GOT3 (cell line): ENCODE results near the gene ABCC3.
"Not testable (repeated sequence)": the region's sequence is repeated elsewhere in the genome, so short reads cannot be mapped to it uniquely, and the experiment has no call there.

ENCODE experiments used
- DNase-seq: peaks from one replicate; lab custom pipeline; 2025; ENCODE audit warnings: mixed read lengths; lab: John Stamatoyannopoulos, UW

Gene ABCC3

DNA sequence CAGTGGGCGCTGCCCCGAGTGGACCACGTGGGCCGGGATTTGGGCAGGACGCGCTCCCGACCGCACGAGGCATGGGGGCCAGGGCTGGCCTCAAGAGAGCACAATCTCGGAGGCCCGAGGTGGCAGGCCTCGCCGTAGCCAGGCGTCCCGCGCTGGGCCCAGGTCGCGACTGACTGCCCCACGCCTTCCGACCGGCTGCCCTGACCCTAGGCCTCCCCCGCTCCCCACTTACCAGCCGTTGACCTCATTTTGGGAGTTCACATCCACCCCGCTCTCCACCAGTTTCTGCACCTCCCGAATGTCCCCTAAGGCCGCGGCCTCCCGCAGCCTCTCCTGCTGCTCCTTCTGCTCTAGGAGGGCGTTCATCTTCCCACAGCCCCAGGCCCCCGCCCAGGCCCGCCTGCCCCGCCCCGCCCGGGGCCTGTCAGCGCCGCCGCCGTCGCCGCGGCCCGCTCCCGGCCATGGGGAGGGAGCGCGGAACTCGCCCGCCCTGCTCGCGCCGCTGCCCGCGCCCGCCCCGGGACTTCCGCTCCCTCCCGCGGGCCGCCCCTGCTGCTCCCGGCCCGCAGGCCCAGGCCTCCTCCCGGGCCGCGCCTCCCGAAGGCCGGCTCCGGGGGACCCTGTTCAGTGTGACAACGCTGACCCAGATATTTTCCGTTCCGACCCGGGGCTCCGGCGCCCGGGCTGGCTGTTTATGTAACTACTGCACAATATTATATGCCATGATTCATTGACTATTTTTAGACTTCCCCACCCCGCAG is 72.8 kb downstream of the ABCC3 start, which contains the start of gene ANKRD40:
Gene ANKRD40 (minus strand): TSS at position 626 of the 761 bp plus-strand sequence. CDS start 260 bp downstream, at position 366.
- peak; percentile 69 for DNase-seq

DNA sequence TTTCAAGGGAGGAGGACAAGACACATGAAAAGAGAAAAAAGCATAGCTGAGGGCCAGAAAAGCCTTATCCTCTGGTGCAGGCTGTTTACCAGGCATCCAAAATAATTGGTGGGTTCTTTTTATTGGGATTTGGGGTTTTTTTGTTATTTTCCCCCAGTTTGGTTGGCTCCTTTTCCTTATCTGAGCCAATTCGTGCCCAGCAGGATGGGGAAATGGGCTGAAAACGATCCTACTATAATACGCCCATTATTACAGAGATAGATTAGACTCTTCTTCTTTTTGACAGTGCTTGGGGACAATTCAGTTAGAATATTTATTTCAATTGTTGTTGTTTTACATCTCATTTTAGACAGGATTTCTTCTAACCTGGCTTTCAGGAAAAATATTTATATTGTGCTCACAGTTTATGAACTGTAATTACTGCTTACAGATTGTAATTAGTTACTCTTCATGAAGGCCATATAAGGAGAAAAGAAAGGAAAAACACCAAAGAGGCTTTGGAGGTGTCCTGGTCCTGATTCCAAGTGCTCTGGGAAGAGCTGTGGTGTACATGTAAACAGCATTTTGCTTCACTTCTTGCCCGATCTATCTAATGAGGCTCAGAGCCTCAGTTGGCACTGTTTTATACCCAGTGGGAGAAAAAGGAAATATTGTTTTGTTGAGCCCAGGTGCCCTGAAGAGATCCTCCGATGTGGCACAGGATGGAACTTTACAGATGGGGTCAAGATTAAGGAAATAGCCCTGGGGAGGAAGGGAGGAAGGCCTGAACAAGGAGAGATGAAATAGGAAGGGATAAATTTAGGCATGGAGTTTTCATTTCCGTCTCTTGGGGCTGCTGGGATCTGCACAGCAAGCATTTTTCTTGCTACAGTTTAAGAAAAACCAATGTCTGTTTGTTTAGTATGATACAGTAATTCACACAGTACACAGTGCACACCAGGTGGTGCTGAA is 73.6 kb downstream of the ABCC3 start:
- DNase-seq: no peak

GRCh38 chr17:50709053-50709452 is 74.4 kb downstream of the ABCC3 start:
- DNase-seq: not testable (repeated sequence)

DNA sequence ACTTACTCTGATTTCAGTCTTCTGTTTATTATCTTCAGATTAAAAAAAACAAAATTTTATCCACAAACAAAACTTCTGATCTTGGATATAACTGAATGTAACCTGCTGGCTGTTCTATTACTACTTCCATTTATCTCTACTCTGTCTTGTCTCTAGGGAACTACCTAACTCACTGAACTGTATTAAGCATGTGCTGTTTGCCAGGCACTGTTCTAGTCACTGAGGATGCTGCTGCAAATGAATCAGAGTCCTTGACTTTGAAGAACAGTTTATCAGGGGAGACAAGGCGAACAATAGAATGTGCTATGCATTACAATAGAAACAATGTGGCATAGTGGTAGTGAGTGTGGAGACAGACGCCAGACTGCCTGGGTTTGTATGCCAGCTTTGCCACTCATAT is 75.3 kb downstream of the ABCC3 start:
- DNase-seq: no peak

- DNase-seq: no peak
Measured at GRCh38 chr17:50710650-50711049, 76.0 kb downstream of the ABCC3 start.

DNA sequence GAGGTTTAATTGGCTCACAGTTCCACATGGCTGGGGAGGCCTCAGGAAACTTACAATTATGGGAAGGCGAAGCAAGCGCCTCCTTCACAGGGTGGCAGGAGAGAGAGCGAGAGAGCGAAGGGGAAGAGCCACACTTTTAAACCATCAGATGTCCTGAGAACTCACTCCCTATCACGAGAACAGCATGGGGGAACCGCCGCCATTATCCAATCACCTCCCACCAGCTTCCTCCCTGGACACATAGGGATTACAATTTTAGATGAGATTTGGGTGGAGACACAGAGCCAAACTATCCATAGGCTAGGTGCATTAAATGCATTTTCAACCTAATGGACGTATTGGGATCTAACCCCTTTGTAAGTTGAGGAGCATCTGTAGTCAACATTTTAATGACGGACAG is 78.0 kb downstream of the ABCC3 start:
- DNase-seq: no peak

GRCh38 chr17:50715471-50715870 is 80.8 kb downstream of the ABCC3 start:
- DNase-seq: no peak

DNA sequence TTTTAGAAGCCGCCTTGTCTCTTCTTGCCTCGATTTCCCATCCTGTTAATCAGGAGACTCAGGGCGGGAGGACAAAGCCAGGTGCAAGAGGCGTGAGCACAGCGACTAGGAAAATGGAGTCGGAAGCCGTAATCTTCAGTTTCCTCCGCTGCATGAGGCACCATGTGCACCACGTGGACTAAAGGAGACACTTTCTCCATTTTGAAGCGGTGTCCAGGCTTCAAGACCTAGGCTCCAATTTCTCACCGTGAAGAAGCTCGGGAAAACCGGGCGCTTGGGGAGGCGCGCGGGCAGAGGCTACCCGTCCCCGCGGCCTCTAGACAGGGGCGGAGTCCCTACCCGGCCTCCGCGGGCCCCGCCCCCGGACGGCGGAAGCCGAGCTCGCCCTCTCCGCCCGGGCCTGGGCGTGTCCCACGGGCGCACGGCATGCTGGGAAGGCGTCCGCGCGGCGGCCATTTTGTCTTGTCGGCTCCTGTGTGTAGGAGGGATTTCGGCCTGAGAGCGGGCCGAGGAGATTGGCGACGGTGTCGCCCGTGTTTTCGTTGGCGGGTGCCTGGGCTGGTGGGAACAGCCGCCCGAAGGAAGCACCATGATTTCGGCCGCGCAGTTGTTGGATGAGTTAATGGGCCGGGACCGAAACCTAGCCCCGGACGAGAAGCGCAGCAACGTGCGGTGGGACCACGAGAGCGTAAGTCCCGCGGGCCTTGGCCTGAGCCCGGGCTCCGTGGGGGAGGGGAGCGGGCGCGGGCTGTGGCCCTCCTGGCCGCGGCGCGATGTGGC is 84.7 kb downstream of the ABCC3 start, which contains the start of gene LUC7L3:
Gene LUC7L3 (plus strand): TSS at position 460 of the 780 bp plus-strand sequence. CDS start 130 bp downstream, at position 590.
- peak; percentile 84 for DNase-seq

GRCh38 chr17:50719924-50720794 is 85.5 kb downstream of the ABCC3 start:
- no peak for DNase-seq

- DNase-seq: no peak
Measured at GRCh38 chr17:50721194-50722010, 86.7 kb downstream of the ABCC3 start.

GRCh38 chr17:50722746-50723145 is 88.1 kb downstream of the ABCC3 start:
- no peak for DNase-seq

GRCh38 chr17:50724622-50725021 is 89.9 kb downstream of the ABCC3 start:
- DNase-seq: not testable (repeated sequence)

- no peak for DNase-seq
Measured at GRCh38 chr17:50725769-50726655, 91.3 kb downstream of the ABCC3 start.

DNA sequence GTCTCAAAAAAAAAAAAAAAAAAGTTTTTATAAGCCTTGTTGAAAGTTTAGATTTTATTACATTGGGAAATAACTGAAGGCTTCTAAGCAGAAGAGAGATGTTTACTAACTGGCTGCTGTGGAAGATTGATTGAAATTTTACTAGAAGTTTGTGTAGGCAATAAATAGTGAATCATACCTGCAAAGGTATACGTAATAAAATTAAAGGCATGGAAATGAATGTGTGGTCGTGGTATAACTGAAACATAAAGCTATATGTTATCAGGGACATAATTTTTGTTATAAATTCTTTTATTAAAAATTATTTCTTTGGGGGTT is 93.4 kb downstream of the ABCC3 start:
- no peak for DNase-seq

GRCh38 chr17:50728881-50729765 is 94.4 kb downstream of the ABCC3 start:
- no peak for DNase-seq

GRCh38 chr17:50731575-50732460 is 97.1 kb downstream of the ABCC3 start:
- DNase-seq: no peak

GRCh38 chr17:50735287-50735686 is 100.6 kb downstream of the ABCC3 start:
- DNase-seq: no peak
